ENCODE measurements around the gene HEPN1. TPM values are rescaled to one million over a fixed set of nuclear protein-coding genes. Genes with fewer than 3 reads are reported as not detected.
A peak's percentile ranks its signal among the peaks of the same experiment; 100 is the strongest.

HEPN1 gene
- total RNA-seq, 6 experiments from 2014 or later = 0.18 TPM; not detected in 5

DNA sequence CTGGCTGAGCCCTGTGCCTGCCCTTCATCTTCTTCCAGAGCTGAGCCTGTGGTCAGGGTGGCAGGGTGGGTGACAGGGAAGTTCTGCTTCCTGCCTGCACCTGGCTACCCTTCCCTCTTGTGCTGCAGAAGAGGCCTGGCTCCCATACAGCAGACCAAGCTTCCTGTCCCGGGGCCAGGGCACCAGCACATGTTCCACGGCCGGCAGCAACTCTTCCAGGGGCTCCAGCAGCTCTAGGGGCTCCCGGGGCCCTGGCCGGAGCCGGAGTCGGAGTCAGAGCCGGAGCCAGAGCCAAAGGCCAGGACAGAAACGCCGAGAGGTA lies 38.8 kb upstream of the HEPN1 start:
- intact Hi-C loops (cut with DNase I) = no loop called here
- H3K9me3 ChIP-seq = no peaks in the 10 kb centered on the region
- H3K27ac ChIP-seq = no peak overlapping the region
- no peaks in the 10 kb centered on the region for H3K36me3 ChIP-seq
- peak in 2 of 3 donors; percentile 43 to 54 for DNase-seq
- ATAC-seq = no peak
- H3K4me3 ChIP-seq = no peak overlapping the region
- H3K27me3 ChIP-seq = no peaks in the 10 kb centered on the region
- no CpG with 5 or more reads among the region's 10 CpGs for WGBS (ENCODE audit: insufficient coverage, low coverage, low lambda C conversion rate, missing lambda C conversion rate)
- H3K4me1 ChIP-seq = peaks cover 0 to 21% (median 6%) of the 10 kb centered on the region in 4 donors
- TF ChIP-seq POLR2A (IDR thresholded peaks at IDR 0.05) (no peak), CTCF (IDR thresholded peaks at IDR 0.05) (no peak)

GRCh38 chr11:124880958-124881357 lies 38.1 kb upstream of the HEPN1 start:
- intact Hi-C loops (cut with DNase I) = no loop called here
- no peak overlapping the region for H3K4me3 ChIP-seq
- 68% methylated on average over 3 of the region's 3 CpGs for WGBS (ENCODE audit: insufficient coverage, low coverage, low lambda C conversion rate, missing lambda C conversion rate)
- peaks cover 0 to 17% (median 6%) of the 10 kb centered on the region in 4 donors for H3K4me1 ChIP-seq
- no peak for ATAC-seq
- TF ChIP-seq CTCF (IDR thresholded peaks at IDR 0.05) (no peak), POLR2A (IDR thresholded peaks at IDR 0.05) (no peak)
- no peaks in the 10 kb centered on the region for H3K27me3 ChIP-seq
- H3K36me3 ChIP-seq = no peaks in the 10 kb centered on the region
- H3K9me3 ChIP-seq = no peaks in the 10 kb centered on the region
- peak in 1 of 3 donors; percentile 21 for DNase-seq
- no peak overlapping the region for H3K27ac ChIP-seq

- TF ChIP-seq CTCF (IDR thresholded peaks at IDR 0.05) (no peak), POLR2A (IDR thresholded peaks at IDR 0.05) (no peak)
- H3K4me3 ChIP-seq = no peak overlapping the region
- intact Hi-C loops (cut with DNase I) = no loop called here
- peak; percentile 75 to 81 (median 80) for DNase-seq
- peak overlapping the region; percentile 65 to 90 (median 84) for H3K27ac ChIP-seq
- 32% methylated on average over 6 of the region's 11 CpGs for WGBS (ENCODE audit: insufficient coverage, low coverage, low lambda C conversion rate, missing lambda C conversion rate)
- no peaks in the 10 kb centered on the region for H3K27me3 ChIP-seq
- no peaks in the 10 kb centered on the region for H3K9me3 ChIP-seq
- H3K4me1 ChIP-seq = peaks cover 0 to 14% (median 6%) of the 10 kb centered on the region in 4 donors
- no peaks in the 10 kb centered on the region for H3K36me3 ChIP-seq
- peak; percentile 89 to 95 (median 92) for ATAC-seq
Measured at GRCh38 chr11:124882339-124883071, 36.5 kb upstream of the HEPN1 start.

DNA sequence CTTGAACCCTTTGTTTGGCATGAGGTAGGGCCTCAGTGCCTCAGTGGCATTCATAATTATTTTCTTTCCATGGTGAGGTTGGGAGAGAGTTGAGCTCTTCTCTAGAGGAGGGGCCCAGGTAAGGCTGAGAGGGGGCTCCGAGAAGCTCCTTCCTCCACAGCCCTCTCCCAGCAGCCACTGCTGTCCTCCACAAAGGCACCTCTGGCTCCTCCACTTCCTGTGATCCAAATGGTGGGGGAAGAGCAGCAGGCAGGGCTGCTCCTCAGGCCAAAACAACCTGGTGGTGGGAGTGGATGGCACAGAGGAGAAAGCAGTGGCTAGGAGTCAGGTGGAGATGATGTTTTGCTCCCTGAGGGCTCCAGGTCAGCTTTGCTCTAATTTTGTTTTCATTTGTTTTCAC lies 34.7 kb upstream of the HEPN1 start:
- Histone ChIP-seq H3K4me1 (peaks cover 0 to 14% (median 6%) of the 10 kb centered on the region in 4 donors), H3K4me3 (no peak overlapping the region), H3K27ac (no peak overlapping the region), H3K27me3 (no peaks in the 10 kb centered on the region), H3K36me3 (no peaks in the 10 kb centered on the region), H3K9me3 (no peaks in the 10 kb centered on the region)
- ATAC-seq (no peak), DNase-seq (peak in 1 of 3 donors; percentile 12)
- no CpG with 5 or more reads among the region's 1 CpG for WGBS (ENCODE audit: insufficient coverage, low coverage, low lambda C conversion rate, missing lambda C conversion rate)
- no peak for TF ChIP-seq POLR2A (IDR thresholded peaks at IDR 0.05)
- TF ChIP-seq CTCF (IDR thresholded peaks at IDR 0.05) = no peak
- intact Hi-C loops (cut with DNase I) = no loop called here

Measured in right lobe of liver (tissue), 6 donors.